COR-L47 (cell line): Measurements from ENCODE around the gene USP12.
A peak's percentile ranks its signal among the peaks of the same experiment; 100 is the strongest.

Experiments
- DNase-seq: peaks from one replicate; lab custom pipeline; 2025; lab: John Stamatoyannopoulos, UW

The USP12 gene

DNA sequence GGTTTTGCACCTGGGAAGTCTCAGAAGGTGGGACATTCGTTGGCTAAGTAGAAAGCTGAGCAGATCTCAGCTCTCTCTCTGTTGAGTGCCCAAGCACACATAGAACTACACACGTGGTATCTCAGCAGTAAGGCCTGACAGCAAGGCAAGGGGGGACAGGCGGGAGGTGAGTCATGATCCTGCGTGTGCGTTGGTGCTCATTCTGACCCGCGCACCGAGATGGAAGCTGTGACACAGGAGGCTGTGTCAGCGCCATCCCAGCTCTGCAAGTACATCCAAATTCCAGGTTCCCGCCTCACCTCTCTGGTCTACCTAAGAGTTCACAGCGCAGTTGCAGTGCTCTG is 135.7 kb downstream of the USP12 start:
- no peak for DNase-seq

DNA sequence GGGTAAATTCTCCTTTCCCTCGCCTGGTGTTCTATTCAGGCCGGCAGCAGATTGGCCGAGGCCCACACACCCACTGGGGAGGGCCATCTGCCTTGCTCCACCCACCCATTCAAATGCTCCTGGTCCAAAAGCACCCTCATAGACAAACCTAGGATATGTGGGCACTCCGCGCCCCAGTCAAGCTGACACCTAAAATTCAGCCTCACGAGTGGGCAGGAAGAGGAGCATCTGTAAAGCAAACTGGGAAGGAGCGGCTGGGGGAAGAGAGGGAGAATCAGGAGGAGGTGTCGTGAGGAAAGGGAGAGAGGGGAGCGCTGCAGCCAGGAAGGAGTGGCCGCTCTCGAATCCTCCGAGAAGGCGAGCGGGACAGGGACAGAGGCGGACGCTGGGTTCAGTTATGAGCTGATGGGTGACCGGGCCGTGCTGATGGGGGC is 136.9 kb downstream of the USP12 start:
- no peak for DNase-seq

DNA sequence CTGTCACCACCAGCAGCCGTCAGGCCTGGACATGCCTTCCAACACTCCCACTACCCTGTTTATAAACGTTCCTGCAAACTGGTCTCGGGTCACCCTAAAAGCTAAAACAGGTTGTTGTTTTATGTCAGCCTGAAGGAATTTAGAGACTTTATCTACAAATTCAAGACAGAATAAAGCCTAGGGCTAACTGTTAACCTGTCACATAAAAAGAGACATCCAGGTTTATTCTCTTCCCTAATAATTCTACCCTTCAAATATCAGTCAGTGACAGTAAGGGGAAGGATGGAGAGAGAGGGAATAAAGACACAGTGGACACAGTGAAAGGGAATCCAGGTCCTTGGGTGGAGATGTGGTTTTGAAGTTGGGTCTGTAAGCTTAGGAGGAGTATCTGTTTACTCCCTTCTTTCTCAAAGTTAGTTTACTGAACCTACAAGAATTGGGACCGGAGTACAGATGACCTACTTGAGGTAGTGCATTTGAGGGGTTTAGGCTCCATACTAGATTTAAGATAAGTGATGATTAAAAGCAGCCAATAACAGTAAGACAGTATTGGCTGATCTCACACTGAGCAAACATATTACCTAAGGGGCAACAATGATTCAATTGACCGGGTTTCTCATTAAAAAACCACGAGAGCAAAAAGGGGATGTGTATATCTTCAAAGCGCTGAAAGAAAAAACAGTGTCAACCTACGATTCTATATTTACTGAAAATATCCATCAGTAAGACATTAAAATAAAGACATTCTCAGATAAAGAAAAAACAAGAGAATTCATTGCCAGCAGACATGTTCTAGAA is 142.7 kb downstream of the USP12 start:
- no peak for DNase-seq

DNA sequence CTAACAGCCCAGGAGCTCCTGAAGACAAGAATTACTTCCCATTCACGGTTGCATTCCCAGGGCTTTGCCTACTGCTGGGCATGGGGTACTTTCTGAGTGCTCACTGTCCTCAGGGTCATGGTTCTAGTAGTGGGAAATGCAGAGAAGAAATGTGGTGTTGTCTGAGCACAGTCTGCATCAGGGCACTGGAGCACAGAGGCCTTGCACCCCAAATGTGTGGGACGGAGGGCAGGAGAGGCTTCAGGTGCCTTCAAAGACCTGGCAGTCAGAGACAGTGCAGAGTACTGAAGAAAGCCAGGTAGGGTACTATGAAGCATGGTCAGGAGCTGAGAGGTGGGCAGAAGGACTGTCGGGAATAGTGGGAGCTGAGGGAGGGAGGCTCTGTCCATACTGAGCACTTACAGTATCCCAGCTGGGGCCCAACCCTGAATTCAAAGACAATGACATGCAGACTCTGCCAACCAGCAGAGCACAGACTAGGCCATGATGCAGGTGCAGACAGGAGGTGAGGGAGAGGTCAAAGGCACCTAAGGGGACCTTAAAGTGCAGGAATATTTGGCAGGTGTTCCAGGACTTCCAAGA is 144.4 kb downstream of the USP12 start:
- no peak for DNase-seq

DNA sequence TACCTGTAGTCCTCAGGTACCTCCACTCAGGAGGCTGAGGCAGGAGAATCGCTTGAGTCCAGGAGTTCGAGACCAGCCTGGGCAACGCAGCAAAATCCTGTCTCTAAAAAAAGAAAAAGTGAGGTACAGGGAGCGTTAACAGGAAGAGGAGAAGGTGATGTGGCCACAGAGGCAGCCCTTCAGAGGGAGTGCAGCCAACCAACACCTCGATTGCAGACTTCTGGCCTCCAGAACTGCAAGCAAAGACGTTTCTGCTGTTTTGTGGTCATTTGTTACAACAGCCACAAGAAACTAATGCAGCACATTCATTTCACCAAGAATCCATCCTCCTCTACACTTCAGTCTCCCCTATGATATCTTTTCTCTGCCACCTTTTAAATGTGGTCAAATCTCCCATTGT is 145.2 kb downstream of the USP12 start:
- DNase-seq = no peak

DNA sequence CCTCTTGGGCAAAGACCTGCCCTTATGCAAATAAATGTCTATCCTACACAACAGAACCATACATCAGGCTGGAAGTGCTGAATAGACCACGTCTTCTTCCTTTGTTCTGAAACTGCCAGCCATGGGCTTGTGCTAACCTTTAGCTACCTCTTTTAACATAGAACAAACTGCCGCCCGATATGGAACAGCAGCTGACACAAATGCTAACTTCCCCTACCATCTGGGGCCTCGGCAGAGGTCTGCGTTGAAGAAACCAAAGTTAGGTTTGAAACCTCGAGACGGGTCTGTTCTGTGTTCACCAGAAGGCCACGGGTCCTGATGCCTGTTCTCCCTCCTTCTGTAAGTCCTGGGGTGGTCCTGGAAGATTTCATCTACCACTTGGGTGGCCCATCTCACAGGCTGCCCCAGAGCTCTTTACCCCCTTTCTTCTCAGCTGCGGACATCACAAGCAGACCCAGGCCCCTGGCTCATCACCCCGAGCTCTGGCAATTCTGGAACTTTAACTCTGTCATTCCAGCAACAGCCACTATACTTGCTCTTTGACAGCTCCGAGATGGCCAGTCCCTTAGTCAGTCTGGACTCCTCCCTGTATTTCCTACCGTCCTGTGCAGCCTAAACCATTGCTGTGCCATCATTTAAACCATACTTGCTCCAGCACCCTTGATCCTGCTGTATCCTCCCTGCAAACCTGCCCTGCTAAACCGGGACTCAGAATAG is 146.7 kb downstream of the USP12 start:
- no peak for DNase-seq

DNA sequence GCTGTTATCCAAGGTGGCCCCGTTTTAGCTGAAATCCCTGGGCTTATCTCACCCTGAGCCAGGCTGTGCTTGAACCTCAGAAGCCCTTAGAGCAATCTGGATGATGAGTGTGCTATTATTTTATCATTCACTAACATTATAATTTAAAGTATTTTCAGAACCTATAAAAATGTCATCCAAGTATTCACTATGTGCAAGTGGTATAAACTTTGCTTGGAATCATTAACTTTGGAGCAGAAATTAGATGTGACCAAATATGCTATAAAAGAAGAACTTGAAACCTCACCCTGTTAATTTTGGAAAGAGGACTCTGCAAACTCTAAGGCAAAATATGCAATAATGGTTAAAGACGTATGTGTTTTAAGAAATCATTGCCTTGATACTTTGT is 147.5 kb downstream of the USP12 start:
- DNase-seq = no peak

DNA sequence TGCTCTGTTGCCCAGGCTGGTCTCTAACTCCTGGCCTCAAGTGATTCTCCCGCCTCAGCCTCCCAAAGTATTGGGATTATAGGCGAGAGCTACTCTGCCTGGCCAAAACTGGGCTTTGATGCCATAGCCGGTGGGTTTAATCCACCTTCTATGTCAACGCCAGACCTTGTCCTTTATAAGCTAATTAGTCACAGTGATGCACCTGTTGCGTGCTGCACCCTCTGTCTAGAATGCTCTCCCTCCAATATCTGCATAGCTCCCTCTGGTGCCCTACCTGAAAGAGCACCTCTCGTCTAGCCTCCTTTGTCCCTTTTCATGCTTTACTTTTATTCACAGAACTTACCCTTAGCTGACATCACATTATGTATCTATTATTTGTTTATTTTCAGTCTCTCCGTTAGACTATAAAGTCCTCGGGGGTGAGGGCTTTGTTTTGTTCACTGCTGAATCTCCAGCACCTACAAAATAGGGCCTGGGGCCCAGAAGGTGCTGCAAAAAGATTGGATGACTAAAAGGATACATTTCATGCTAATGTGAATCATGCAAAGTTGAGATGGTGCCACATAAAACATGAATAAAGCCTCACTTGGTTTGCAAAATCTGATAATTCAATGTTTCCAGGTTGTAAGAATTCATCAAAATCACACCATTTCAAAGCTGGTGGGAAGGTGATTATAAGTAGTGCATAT is 148.1 kb downstream of the USP12 start:
- DNase-seq = no peak

DNA sequence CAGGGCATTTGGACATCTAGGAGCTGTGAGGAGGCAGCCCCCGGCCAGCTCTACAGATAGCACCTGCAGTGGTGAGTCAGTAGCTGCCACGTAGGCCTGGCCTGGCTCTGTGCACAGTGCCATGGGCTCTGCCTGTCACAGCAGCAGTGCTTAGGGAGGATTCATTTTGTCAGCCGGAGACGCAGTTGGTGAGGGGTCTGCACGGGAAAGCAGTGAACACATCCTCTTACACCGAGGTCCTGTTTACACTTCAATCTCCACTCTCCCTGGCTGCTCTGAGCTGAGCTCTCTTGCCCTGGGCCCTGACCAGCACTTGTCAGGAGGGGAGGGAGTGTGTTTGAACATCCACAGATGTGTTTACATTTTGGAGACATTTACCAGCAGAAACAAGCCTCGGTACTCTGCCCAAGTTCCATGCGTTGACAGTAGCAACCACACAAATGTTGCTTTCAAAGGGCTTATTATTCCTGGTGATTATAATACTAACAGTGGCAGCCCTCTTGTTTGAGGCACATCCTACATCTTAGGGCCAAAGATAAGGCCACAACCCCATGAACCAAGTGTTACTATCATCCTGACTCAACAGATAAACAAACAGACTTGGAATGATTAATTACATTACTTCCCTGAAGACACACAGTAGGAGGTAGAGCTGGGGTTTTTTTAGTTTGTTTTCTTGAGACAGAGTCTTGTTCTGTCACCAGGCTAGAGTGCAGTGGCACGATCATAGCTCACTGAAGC is 148.9 kb downstream of the USP12 start:
- DNase-seq = peak; percentile 60

DNA sequence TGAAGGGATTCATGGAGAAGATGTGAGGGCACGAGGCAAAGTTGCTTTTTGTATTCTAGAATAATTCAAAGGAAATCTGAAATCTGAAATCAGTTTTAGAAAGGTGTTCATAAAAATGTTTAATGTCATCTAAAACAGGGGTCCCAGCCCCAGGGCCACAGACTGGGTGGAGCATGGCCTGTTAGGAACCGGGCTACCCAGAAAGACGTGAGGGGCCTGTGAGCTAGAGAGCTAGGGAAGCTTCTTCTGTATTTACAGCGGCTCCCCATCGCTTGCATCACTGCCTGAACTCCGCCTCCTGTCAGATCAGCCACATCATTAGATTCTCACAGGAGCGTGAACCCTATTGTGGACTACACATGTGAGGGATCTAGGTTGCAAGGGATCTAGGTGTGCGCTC is 151.2 kb downstream of the USP12 start:
- no peak for DNase-seq

DNA sequence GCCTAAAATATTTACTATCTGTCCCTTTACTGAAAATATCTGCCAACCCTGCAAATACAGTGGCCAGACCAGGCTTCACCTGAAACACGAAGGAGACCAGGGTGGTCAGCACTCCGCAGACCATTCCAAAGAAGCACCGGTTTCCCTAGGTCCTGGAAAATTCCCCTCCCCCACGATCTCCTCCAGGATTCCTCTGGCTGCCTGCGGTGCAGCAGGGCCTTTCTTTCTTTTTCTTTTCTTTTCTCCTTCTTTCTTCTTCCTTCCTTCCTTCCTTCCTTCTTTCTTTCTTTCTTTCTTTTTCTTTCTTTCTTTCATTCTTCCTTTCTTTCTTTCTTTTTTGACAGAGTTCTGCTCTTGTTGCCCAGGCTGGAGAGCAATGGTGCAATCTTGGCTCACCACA is 152.7 kb downstream of the USP12 start:
- DNase-seq = no peak

DNA sequence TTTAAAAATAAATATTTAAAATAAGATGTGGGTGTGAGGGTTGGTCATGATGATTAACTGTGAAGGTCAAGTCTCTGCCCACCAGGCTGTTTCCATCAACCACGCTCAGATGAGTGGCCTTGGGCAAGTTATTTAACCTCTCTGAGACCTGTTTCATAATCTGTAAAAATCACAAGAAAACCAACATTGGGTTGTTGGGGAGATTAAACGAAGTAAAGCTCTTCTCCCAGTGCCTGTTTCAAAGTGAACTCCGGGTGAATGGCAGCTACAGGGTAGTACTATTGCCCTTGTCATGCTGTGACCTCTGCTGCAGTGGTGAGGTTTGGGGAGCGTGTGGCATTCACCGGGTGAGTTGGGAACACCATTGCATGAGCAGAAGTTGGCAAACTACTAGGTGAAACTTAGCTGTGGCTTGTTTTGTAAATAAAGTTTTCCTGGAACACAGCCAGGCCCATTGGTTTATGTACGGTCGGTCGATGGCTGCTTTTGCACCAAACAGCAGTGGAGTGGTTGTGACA is 153.2 kb downstream of the USP12 start:
- DNase-seq = peak; percentile 7

DNA sequence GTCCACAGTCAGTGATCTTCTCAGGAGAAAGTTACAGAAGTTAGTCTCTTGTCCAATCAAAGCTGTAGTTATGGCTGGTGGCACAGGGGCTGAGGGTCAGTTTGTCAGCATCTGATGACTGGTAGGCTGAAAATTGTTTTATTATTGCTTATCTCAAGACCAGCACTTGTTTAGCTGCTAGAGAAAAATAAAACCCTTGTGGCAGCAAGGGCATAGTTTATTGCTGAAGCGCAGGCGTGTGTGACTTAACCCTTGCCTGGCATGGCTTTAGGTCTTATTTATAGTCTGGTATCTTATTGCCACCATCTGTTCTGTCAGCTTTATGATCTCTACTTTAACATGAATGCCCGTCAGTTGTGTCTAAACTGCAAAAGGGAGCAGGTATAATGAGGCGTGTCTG is 154.7 kb downstream of the USP12 start:
- DNase-seq = no peak
